Mononuclear cell (primary cell): ENCODE results near the gene PTGFR. TPM values are rescaled to one million over a fixed set of nuclear protein-coding genes. Genes with fewer than 3 reads are reported as not detected.

Experiments used
- H3K27me3 ChIP-seq: 2 replicates; pipeline ENCODE4 v1.6.0; 2011; ENCODE audit warnings: low read length, control low read depth; ENCODE audit not compliant: insufficient read depth
- H3K4me1 ChIP-seq: 2 replicates; pipeline ENCODE4 v1.5.1; 2011; ENCODE audit warnings: mild to moderate bottlenecking, low read length, control low read depth; ENCODE audit not compliant: insufficient read depth
- H3K4me3 ChIP-seq: 2 replicates; pipeline ENCODE4 v1.5.1; 2011; ENCODE audit warnings: mild to moderate bottlenecking, low read length, moderate library complexity
- H3K9me3 ChIP-seq: 2 replicates; pipeline ENCODE4 v1.5.1; 2011; ENCODE audit warnings: low read depth, mild to moderate bottlenecking, control low read depth, low read length
- total RNA-seq: library from RNA; depleted of rRNA; stranded (reverse); fragments of >200 nt; gene quantifications from one replicate; pipeline ENCODE4 v1.2.3, GENCODE V29; 2012

PTGFR gene
- under 0.01 TPM for total RNA-seq

GRCh38 chr1:78490861-78491450, at the start of gene PTGFR:
PTGFR (plus strand) TSS chr1:78490974; CDS start chr1:78492744, 1,770 bp downstream.
- Histone ChIP-seq H3K4me3 (no peak within 1 kb of the TSS), H3K4me1 (no peaks in the 10 kb centered on the region), H3K9me3 (no peaks in the 10 kb centered on the region)

GRCh38 chr1:78441921-78442320, 48.9 kb upstream of the PTGFR start:
- Histone ChIP-seq H3K4me1 (no peaks in the 10 kb centered on the region), H3K4me3 (no peak overlapping the region), H3K9me3 (no peaks in the 10 kb centered on the region), H3K27me3 (no peaks in the 10 kb centered on the region)

More at GRCh38 chr1:78490861-78491450, at the start of gene PTGFR:
- H3K27me3 ChIP-seq, result peaks cover 28% of the 10 kb centered on the region

- no peaks in the 10 kb centered on the region for H3K27me3 ChIP-seq
- no peak overlapping the region for H3K4me3 ChIP-seq
- no peaks in the 10 kb centered on the region for H3K9me3 ChIP-seq
- H3K4me1 ChIP-seq, result no peaks in the 10 kb centered on the region
Observed at GRCh38 chr1:78447086-78447485, 43.7 kb upstream of the PTGFR start.

GRCh38 chr1:78464449-78464891, 26.3 kb upstream of the PTGFR start:
- Histone ChIP-seq H3K9me3 (peaks cover 15% of the 10 kb centered on the region), H3K4me1 (no peaks in the 10 kb centered on the region), H3K4me3 (no peak overlapping the region), H3K27me3 (no peaks in the 10 kb centered on the region)

GRCh38 chr1:78465143-78465542, 25.6 kb upstream of the PTGFR start:
- peaks cover 15% of the 10 kb centered on the region for H3K9me3 ChIP-seq
- H3K27me3 ChIP-seq, result no peaks in the 10 kb centered on the region
- H3K4me3 ChIP-seq, result no peak overlapping the region
- no peaks in the 10 kb centered on the region for H3K4me1 ChIP-seq

GRCh38 chr1:78468521-78468920, 22.3 kb upstream of the PTGFR start:
- Histone ChIP-seq H3K4me3 (no peak overlapping the region), H3K9me3 (no peaks in the 10 kb centered on the region), H3K27me3 (no peaks in the 10 kb centered on the region), H3K4me1 (no peaks in the 10 kb centered on the region)

GRCh38 chr1:78469576-78469975, 21.2 kb upstream of the PTGFR start:
- Histone ChIP-seq H3K27me3 (no peaks in the 10 kb centered on the region), H3K4me3 (no peak overlapping the region)

GRCh38 chr1:78471890-78472620, 18.7 kb upstream of the PTGFR start:
- no peak overlapping the region for H3K4me3 ChIP-seq
- H3K4me1 ChIP-seq, result peaks cover 3% of the 10 kb centered on the region

More at GRCh38 chr1:78469576-78469975, 21.2 kb upstream of the PTGFR start:
- no peaks in the 10 kb centered on the region for H3K9me3 ChIP-seq
- H3K4me1 ChIP-seq, result no peaks in the 10 kb centered on the region

GRCh38 chr1:78472851-78473496, 17.8 kb upstream of the PTGFR start:
- Histone ChIP-seq H3K4me1 (peaks cover 3% of the 10 kb centered on the region), H3K9me3 (no peaks in the 10 kb centered on the region), H3K27me3 (no peaks in the 10 kb centered on the region), H3K4me3 (no peak overlapping the region)

More at GRCh38 chr1:78471890-78472620, 18.7 kb upstream of the PTGFR start:
- Histone ChIP-seq H3K9me3 (no peaks in the 10 kb centered on the region), H3K27me3 (no peaks in the 10 kb centered on the region)

GRCh38 chr1:78474092-78474491, 16.7 kb upstream of the PTGFR start:
- no peak overlapping the region for H3K4me3 ChIP-seq
- H3K9me3 ChIP-seq, result no peaks in the 10 kb centered on the region
- no peaks in the 10 kb centered on the region for H3K27me3 ChIP-seq
- H3K4me1 ChIP-seq, result peaks cover 3% of the 10 kb centered on the region

- no peaks in the 10 kb centered on the region for H3K27me3 ChIP-seq
- H3K4me1 ChIP-seq, result peaks cover 3% of the 10 kb centered on the region
- no peak overlapping the region for H3K4me3 ChIP-seq
- no peaks in the 10 kb centered on the region for H3K9me3 ChIP-seq
Observed at GRCh38 chr1:78475888-78476610, 14.7 kb upstream of the PTGFR start.

- H3K4me3 ChIP-seq, result no peak overlapping the region
- H3K4me1 ChIP-seq, result no peaks in the 10 kb centered on the region
- H3K27me3 ChIP-seq, result no peaks in the 10 kb centered on the region
- no peaks in the 10 kb centered on the region for H3K9me3 ChIP-seq
Observed at GRCh38 chr1:78483903-78484302, 6.9 kb upstream of the PTGFR start.

- Histone ChIP-seq H3K4me3 (no peak overlapping the region), H3K27me3 (peaks cover 28% of the 10 kb centered on the region), H3K9me3 (no peaks in the 10 kb centered on the region), H3K4me1 (no peaks in the 10 kb centered on the region)
Observed at GRCh38 chr1:78491451-78492071, 787 bp downstream of the PTGFR start.

GRCh38 chr1:78492386-78492950, 1.7 kb downstream of the PTGFR start:
- Histone ChIP-seq H3K4me1 (no peaks in the 10 kb centered on the region), H3K4me3 (no peak overlapping the region), H3K27me3 (peaks cover 28% of the 10 kb centered on the region), H3K9me3 (no peaks in the 10 kb centered on the region)
